Neural progenitor cell (in vitro differentiated cells): ENCODE results near the gene AKIRIN2. TPM values are rescaled to one million over a fixed set of nuclear protein-coding genes. Genes with fewer than 3 reads are reported as not detected.

Experiments
- DNase-seq: peaks from one replicate; pipeline ENCODE4 v3.0.0-alpha.2; 2016; ENCODE audit warnings: low spot score
- H2AFZ ChIP-seq: fragments of 200-600 bp; sonication (generic); replicated peaks from 2 replicates; pipeline ENCODE4 v1.6.1; 2016; ENCODE audit warnings: antibody characterized with exemption
- H3F3A ChIP-seq: fragments of 200-600 bp; sonication (generic); 2 replicates; pipeline ENCODE4 v1.6.1; 2016; ENCODE audit warnings: antibody characterized with exemption, low read depth
- H3K27ac ChIP-seq: fragments of 200-600 bp; sonication (generic); 2 replicates; pipeline ENCODE4 v1.5.1; 2016; ENCODE audit warnings: mild to moderate bottlenecking
- H3K27me3 ChIP-seq: fragments of 200-600 bp; sonication (generic); 2 replicates; pipeline ENCODE4 v1.6.1; 2016; ENCODE audit warnings: mild to moderate bottlenecking, moderate library complexity
- H3K36me3 ChIP-seq: fragments of 200-600 bp; sonication (generic); 2 replicates; pipeline ENCODE4 v1.5.1; 2016
- H3K4me1 ChIP-seq: fragments of 200-600 bp; sonication (generic); 2 replicates; pipeline ENCODE4 v1.6.1; 2016; ENCODE audit warnings: mixed run types
- H3K4me2 ChIP-seq: fragments of 200-600 bp; sonication (generic); 2 replicates; pipeline ENCODE4 v1.6.1; 2016
- H3K4me3 ChIP-seq: fragments of 200-600 bp; sonication (generic); 2 replicates; pipeline ENCODE4 v1.5.1; 2016
- H3K79me2 ChIP-seq: fragments of 200-600 bp; sonication (generic); 2 replicates; pipeline ENCODE4 v1.6.1; 2016; ENCODE audit warnings: low read depth
- H3K9ac ChIP-seq: fragments of 200-600 bp; sonication (generic); 2 replicates; pipeline ENCODE4 v1.6.1; 2016
- H3K9me3 ChIP-seq: fragments of 200-600 bp; sonication (generic); 2 replicates; pipeline ENCODE4 v1.5.1; 2016; ENCODE audit warnings: low read depth
- H4K20me1 ChIP-seq: fragments of 200-600 bp; sonication (generic); 2 replicates; pipeline ENCODE4 v1.6.1; 2016; ENCODE audit warnings: low read depth
- H3K27ac Mint-ChIP-seq: 3 replicates; pipeline ENCODE4 v1.8.0; 2021; ENCODE audit warnings: mixed read lengths
- H3K27me3 Mint-ChIP-seq: 2 replicates; pipeline ENCODE4 v1.8.0; 2022; ENCODE audit warnings: low read depth, mild to moderate bottlenecking, inconsistent platforms, moderate library complexity, mixed read lengths; ENCODE audit not compliant: insufficient read depth
- H3K36me3 Mint-ChIP-seq: 3 replicates; pipeline ENCODE4 v1.8.0; 2021; ENCODE audit warnings: mixed read lengths
- H3K4me1 Mint-ChIP-seq: 3 replicates; pipeline ENCODE4 v1.8.0; 2021; ENCODE audit warnings: mixed read lengths
- H3K4me3 Mint-ChIP-seq: 3 replicates; pipeline ENCODE4 v1.8.0; 2021; ENCODE audit warnings: mild to moderate bottlenecking, moderate library complexity, mixed read lengths
- H3K9me3 Mint-ChIP-seq: 3 replicates; pipeline ENCODE4 v1.8.0; 2020; ENCODE audit warnings: mixed read lengths
- CTCF ChIP-seq: fragments of 200-600 bp; sonication (generic); IDR thresholded peaks from 2 replicates; pipeline ENCODE4 v1.5.1; 2017; ENCODE audit warnings: antibody characterized with exemption, mild to moderate bottlenecking
- EZH2 ChIP-seq: fragments of 200-600 bp; sonication (generic); IDR thresholded peaks from 2 replicates; pipeline ENCODE4 v1.6.1; 2017; ENCODE audit warnings: antibody characterized with exemption, mild to moderate bottlenecking, moderate library complexity
- EZH2phosphoT487 ChIP-seq: fragments of 200-600 bp; sonication (generic); IDR thresholded peaks from 2 replicates; pipeline ENCODE4 v1.6.1; 2017; ENCODE audit warnings: antibody characterized with exemption
- total RNA-seq: library from RNA; depleted of rRNA; stranded (reverse); fragments of >200 nt; gene quantifications from 2 replicates; pipeline ENCODE4 v1.2.3, GENCODE V29; 2015; ENCODE audit warnings: low replicate concordance

Gene AKIRIN2
- total RNA-seq, 1 donor from 2014 or later = 76.7 TPM

GRCh38 chr6:87728706-87729105 is 26.7 kb upstream of the AKIRIN2 start:
- Histone ChIP-seq H3K36me3 (no peaks in the 10 kb centered on the region), H2AFZ (peak overlapping the region; percentile 63)

GRCh38 chr6:87724983-87725811 is 23.2 kb upstream of the AKIRIN2 start:
- Mint-ChIP-seq H3K4me1 (peaks cover 25% of the 10 kb centered on the region), H3K36me3 (no peaks in the 10 kb centered on the region), H3K4me3 (no peak overlapping the region), H3K9me3 (no peaks in the 10 kb centered on the region), H3K27ac (no peak overlapping the region), H3K27me3 (peaks cover 2% of the 10 kb centered on the region)
- no peak overlapping the region for H3K4me3 ChIP-seq
- no peaks in the 10 kb centered on the region for H3K36me3 ChIP-seq
- no peak overlapping the region for H3K9ac ChIP-seq
- H4K20me1 ChIP-seq = no peaks in the 10 kb centered on the region
- no peaks in the 10 kb centered on the region for H3K27me3 ChIP-seq
- no peak overlapping the region for H2AFZ ChIP-seq
- H3K4me2 ChIP-seq = no peak overlapping the region
- peaks cover 15% of the 10 kb centered on the region for H3K4me1 ChIP-seq
- no peak for DNase-seq
- no peak overlapping the region for H3K27ac ChIP-seq
- H3F3A ChIP-seq = peaks cover 17% of the 10 kb centered on the region
- no peaks in the 10 kb centered on the region for H3K79me2 ChIP-seq
- TF ChIP-seq EZH2 (no peak), EZH2phosphoT487 (no peak), CTCF (no peak)
- no peaks in the 10 kb centered on the region for H3K9me3 ChIP-seq

More at GRCh38 chr6:87728706-87729105, 26.7 kb upstream of the AKIRIN2 start:
- H3K36me3 Mint-ChIP-seq = no peaks in the 10 kb centered on the region
- Histone ChIP-seq H3K27ac (no peak overlapping the region), H4K20me1 (no peaks in the 10 kb centered on the region), H3K79me2 (no peaks in the 10 kb centered on the region), H3K27me3 (no peaks in the 10 kb centered on the region), H3K9ac (no peak overlapping the region), H3K4me2 (no peak overlapping the region), H3K4me1 (peaks cover 3% of the 10 kb centered on the region), H3F3A (peaks cover 4% of the 10 kb centered on the region), H3K4me3 (no peak overlapping the region), H3K9me3 (no peaks in the 10 kb centered on the region)
- no peaks in the 10 kb centered on the region for H3K27me3 Mint-ChIP-seq
- TF ChIP-seq CTCF (no peak), EZH2 (no peak), EZH2phosphoT487 (no peak)
- no peaks in the 10 kb centered on the region for H3K9me3 Mint-ChIP-seq
- DNase-seq = no peak
- no peak overlapping the region for H3K4me3 Mint-ChIP-seq
- H3K27ac Mint-ChIP-seq = no peak overlapping the region
- H3K4me1 Mint-ChIP-seq = peaks cover 8% of the 10 kb centered on the region

GRCh38 chr6:87723170-87724078 is 21.4 kb upstream of the AKIRIN2 start:
- H3K9me3 ChIP-seq = no peaks in the 10 kb centered on the region

More at GRCh38 chr6:87723170-87724078, 21.4 kb upstream of the AKIRIN2 start:
- Histone ChIP-seq H3K4me3 (no peak overlapping the region), H4K20me1 (no peaks in the 10 kb centered on the region), H3K79me2 (no peaks in the 10 kb centered on the region), H3F3A (peaks cover 17% of the 10 kb centered on the region), H3K9ac (no peak overlapping the region), H2AFZ (no peak overlapping the region), H3K36me3 (no peaks in the 10 kb centered on the region), H3K27me3 (no peaks in the 10 kb centered on the region), H3K27ac (no peak overlapping the region), H3K4me2 (peak overlapping the region; percentile 0), H3K4me1 (peaks cover 15% of the 10 kb centered on the region)
- Mint-ChIP-seq H3K36me3 (no peaks in the 10 kb centered on the region), H3K27me3 (peaks cover 2% of the 10 kb centered on the region), H3K4me1 (peaks cover 25% of the 10 kb centered on the region), H3K4me3 (no peak overlapping the region), H3K9me3 (no peaks in the 10 kb centered on the region), H3K27ac (peak overlapping the region; percentile 70)
- TF ChIP-seq EZH2 (no peak), EZH2phosphoT487 (peak; percentile 15)
- peak; percentile 76 for DNase-seq
